IPS-18c (cell line): ENCODE data around the gene ASCL2.
"Not testable (repeated sequence)": the region's sequence is repeated elsewhere in the genome, so short reads cannot be mapped to it uniquely, and the experiment has no call there.

ENCODE experiments used
- H3K4me3 ChIP-seq: 2 replicates; pipeline ENCODE4 v1.7.0; 2013; ENCODE audit warnings: low read depth, mild to moderate bottlenecking, low read length, moderate library complexity; ENCODE audit not compliant: insufficient read depth
- H3K9me3 ChIP-seq: one replicate; pipeline ENCODE4 v1.6.1; 2013; ENCODE audit warnings: mild to moderate bottlenecking, low read length, moderate library complexity; ENCODE audit not compliant: control insufficient read depth, insufficient read depth

Gene ASCL2

DNA sequence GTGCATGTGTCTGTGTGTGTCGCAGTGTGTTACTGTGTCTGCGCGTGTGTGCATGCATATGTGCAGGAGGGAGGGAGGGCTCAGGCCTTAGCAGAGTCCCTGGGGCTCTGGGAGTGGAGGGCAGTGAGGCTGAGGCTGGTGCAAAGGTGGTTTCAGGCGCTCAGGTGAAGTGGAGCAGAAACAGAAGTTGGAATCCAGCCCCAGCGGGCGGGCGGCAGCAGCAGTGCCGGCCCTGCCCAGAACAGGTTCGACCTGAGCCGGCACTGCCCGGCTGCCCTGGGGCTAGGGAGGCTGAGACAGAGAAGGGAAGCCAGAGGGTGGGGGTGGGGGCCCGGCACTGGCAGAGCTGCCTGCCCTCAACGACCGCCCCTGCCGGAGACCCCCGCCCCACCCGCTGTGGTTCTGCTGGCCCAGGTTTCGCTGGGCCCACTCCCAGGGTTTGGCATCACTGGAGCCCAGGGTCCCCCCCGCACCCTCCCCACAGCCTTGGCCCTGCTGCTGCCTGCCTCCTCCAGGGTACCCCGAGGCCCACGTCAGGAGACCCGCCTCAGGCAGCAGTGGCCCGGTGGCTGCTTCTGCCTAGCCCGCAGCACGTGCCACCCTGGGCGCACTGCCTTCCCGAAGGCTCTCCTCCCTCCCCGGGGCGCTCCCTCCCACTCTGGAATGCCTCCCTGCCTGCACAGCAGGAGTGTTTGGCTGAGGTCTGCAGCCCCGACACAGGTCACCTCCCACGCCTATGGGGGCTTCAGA lies 13.3 kb downstream of the ASCL2 start:
- no peak overlapping the region for H3K4me3 ChIP-seq

GRCh38 chr11:2256293-2256913 lies 14.0 kb downstream of the ASCL2 start:
- Histone ChIP-seq H3K4me3 (no peak overlapping the region), H3K9me3 (no peaks in the 10 kb centered on the region)

More for the DNA sequence above, 13.3 kb downstream of the ASCL2 start:
- H3K9me3 ChIP-seq = no peaks in the 10 kb centered on the region

DNA sequence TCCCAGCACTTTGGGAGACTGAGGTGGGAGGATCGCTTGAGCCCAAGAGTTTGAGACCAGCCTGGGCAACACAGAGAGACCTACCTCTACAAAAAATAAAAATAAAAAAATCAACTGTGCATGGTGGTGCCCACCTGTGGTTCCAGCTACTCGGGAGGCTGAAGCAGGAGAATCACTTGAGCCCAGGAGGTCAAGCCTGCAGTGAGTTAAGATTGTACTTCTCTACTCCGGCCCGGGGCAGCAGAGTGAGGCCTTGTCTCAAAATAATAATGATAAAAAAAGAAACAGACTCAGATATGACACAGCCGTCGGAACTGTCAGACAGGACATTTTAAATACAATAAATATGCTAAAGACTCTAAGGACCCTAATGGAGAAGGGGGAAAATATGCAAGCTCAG lies 18.4 kb downstream of the ASCL2 start:
- Histone ChIP-seq H3K9me3 (no peaks in the 10 kb centered on the region), H3K4me3 (no peak overlapping the region)

DNA sequence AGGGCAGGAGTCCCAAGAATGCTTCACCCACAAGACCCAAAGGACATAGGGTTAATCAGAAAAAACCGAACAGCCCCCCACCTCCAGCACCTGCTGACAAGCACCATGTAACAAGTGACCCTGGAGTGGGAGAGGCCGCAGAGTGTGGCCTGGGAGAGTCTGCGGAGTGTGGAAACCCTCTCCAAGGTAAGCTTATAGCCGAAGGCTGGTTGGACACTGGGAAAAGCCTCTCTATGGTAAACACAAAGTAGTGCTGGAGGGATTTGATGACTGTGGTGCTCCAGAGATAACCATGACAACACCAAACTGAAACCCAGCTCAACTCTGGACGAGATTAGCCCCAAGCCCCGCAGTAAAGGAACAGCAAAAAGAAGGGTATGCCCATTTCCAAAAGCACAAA lies 19.2 kb downstream of the ASCL2 start:
- Histone ChIP-seq H3K4me3 (no peak overlapping the region), H3K9me3 (no peaks in the 10 kb centered on the region)

DNA sequence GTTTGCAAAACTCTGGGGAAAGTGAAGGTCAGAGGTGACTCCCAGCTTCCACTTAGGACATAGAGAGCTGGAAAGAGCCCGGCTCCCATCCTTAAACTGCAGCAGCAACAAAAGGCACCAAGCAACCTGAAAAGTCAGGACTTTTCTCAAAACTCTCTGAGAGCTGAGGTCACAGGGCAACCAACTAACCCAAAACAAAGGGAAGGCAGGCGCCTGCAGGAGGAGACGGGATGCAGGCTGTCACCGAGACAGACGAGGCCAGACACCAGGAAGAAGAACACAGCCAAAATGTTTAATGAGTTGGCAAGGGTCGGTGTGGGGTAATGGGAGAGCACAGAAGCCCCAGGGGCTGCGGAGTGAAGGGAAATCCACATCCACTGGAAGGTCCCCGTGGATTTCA lies 19.9 kb downstream of the ASCL2 start:
- H3K4me3 ChIP-seq = no peak overlapping the region
- no peaks in the 10 kb centered on the region for H3K9me3 ChIP-seq

DNA sequence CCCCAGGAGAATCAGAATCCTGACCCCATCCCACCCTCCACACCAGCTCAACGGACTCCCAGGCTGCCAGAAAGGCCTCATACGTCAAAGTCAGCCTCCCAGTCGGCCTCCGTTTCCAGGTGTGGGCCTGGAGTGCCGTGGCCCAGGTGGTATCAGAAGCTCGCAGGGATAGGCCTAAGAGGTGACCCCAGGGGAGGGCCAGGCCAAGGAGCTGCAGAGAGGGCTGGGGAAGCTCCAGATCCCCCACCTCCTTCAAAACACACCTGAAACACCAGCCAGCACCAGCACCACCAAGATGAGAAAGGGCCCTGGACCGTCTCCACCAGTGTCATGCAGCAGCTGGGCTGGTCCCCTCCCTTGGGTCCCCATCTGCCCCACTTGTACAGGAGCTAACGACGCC lies 20.3 kb downstream of the ASCL2 start:
- H3K4me3 ChIP-seq = no peak overlapping the region
- no peaks in the 10 kb centered on the region for H3K9me3 ChIP-seq

DNA sequence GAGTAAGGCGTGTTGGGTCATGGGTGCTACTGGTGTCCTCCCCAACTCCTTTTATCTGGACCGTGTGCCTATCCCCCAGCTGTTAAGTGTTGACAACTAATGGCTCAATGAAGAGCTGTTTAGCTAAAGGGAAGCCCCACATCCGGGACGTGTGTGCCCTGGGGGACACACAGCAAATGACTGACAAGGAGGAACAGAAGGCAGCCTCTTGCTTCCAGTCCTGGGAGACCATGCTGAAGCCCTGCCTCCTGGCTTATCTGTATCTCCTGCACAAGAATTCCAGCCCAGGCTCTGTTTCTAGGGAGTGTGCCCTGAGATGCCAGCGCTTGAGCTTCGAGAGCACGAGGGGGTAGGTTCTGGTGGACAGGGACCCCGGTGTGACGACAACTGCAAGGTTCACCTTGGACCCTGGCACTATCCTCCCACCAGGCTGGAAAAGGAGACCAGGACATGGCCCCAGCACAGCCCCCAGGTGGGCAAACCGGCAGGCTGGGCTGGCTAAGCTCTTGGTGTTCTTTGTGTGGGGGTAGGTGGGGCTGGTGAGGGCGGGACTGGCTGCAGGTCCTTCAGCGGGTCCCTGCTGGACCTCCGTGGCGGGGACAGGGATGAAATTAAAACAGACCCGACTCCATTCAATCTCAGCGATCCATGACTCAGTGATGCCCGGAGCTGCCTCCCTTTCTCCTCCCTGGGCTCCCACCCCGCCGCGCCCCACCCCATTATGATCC lies 21.0 kb downstream of the ASCL2 start:
- no peaks in the 10 kb centered on the region for H3K9me3 ChIP-seq
- no peak overlapping the region for H3K4me3 ChIP-seq

GRCh38 chr11:2248762-2249161 lies 21.6 kb downstream of the ASCL2 start:
- Histone ChIP-seq H3K9me3 (no peaks in the 10 kb centered on the region), H3K4me3 (no peak overlapping the region)

GRCh38 chr11:2248242-2248641 lies 22.1 kb downstream of the ASCL2 start:
- Histone ChIP-seq H3K9me3 (no peaks in the 10 kb centered on the region), H3K4me3 (no peak overlapping the region)

DNA sequence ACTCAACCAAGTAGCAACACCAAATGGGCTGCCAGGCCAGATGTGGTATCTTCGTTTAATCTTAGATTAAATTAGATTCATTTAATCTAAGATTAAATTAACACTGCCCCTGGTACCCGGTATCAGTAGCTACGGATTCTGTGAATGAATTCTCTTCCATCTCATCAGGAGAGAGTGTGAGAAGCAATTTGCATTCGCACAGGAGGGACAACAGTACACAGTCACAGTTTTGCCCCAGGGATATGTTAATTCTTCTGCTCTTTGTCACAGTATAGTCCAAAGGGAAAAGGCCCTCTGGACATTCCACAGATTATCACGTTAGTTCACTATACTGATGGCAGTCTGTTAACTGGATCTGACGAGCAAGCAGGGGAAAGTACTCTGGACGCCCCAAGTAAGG lies 22.9 kb downstream of the ASCL2 start:
- no peaks in the 10 kb centered on the region for H3K9me3 ChIP-seq
- no peak overlapping the region for H3K4me3 ChIP-seq

DNA sequence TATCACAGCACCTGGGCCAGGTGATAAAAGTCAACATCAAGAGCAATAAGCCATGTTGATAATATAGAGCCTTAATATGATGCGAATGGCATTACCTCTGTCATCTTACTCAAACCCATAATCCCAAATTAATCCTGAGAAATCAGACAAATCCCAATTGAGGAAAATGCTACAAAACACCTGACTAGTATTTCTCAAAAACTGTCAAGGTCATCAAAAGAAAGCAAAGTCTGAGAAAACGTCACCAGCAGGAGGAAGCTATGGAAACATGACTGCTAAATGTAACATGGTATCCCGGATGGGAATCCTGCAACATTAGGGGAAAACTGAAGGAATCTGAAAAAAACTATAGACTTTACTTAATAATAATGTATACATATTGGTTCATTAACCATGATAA lies 29.6 kb downstream of the ASCL2 start:
- Histone ChIP-seq H3K9me3 (no peaks in the 10 kb centered on the region), H3K4me3 (no peak overlapping the region)

- no peak overlapping the region for H3K4me3 ChIP-seq
Measured at GRCh38 chr11:2237457-2238238, 32.7 kb downstream of the ASCL2 start.

DNA sequence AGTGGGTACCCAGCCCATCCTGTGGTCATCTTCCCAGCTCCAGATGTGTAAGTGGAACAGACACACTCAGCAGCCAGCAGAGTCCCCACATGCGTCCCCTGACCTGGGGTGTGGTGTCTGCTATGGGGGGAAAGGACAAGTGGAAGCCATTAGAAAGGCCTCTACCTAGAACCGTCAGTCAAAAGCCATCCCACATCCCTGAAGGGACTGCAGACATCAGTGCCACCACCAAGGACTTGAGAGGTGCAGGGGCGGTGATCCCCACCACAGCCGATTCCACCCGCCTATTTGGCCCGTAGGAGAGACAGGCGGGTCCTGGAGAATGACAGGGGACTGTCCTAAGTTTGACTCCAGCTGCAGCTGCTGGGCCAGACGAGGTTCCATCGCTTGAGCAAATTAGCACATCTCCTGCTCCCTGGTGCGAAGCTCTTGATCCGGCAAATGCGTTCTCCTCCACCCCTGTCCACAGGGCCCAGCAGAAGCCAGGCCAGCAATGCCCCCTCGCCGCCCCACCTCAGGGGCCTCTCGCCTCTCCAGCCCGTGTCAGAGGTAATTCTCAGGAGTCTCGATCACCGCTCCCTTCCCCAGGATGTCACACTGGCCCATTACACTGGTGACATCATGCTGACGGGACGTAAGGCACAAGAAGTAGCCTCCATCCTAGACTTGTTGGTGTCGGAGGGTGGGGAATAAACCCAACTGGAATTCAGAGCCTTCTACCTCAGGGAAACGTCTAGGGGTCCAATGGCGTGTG lies 33.8 kb downstream of the ASCL2 start:
- H3K9me3 ChIP-seq, H3K4me3 ChIP-seq: not testable (repeated sequence)

More at GRCh38 chr11:2237457-2238238, 32.7 kb downstream of the ASCL2 start:
- no peaks in the 10 kb centered on the region for H3K9me3 ChIP-seq

- H3K9me3 ChIP-seq = no peaks in the 10 kb centered on the region
- H3K4me3 ChIP-seq = no peak overlapping the region
Measured at GRCh38 chr11:2235588-2236326, 34.6 kb downstream of the ASCL2 start.

DNA sequence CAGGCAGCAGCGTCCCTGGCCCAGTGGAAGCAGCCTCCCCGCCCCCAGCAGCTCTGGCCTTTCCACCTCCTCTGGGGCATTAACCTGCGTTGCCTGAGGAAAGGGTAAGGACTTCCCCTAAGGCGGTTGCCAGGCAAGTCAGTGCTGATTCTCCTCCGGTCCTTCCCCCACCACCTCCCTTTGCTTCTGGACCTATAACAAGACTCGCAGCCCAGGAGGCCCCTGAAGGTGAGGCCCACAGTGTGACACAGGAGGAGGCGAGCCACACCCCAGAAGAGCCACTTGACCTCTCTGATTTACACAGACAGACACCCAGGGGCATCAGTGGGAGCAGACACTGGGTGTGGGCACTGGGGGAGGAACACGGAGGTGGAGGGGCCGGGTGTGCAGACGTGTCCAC lies 35.4 kb downstream of the ASCL2 start:
- no peak overlapping the region for H3K4me3 ChIP-seq
- no peaks in the 10 kb centered on the region for H3K9me3 ChIP-seq

DNA sequence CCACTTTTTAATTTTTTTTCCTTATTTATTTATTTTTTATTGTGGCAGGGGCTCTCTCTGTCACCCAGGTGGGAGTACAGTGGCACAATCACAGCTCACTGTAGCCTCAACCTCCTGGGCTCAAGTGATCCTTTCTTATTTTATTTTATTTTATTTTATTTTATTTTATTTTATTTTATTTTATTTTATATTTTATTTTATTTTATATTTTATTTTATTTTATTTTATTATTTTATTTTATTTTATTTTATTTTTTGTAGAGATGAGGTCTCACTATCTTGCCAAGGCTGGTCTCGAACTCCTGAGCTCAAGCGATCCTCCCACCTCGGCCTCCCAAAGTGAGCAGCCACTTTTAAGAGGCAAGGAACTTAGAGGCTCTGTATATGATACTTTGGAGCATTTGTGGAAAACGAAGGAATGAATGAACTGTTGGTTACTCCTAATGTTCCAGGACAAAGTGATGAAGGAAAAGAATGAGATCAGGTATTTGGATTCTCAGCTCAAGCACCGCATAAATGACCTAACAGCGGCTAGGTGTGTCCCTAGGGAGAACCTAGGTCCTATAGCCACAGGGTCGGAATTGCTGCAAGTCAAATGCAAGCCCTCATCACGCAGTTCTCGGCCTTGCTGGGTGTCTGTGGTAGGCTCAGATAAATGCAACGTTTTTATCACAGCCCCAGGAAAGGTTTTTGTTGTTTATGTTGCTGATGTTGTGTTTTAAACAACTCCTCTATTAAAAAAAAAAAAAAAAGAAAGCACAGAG lies 36.5 kb downstream of the ASCL2 start:
- H3K4me3 ChIP-seq = no peak overlapping the region
- no peaks in the 10 kb centered on the region for H3K9me3 ChIP-seq
